GM18508 (cell line): ENCODE measurements around the gene CDK19.
"Not testable (repeated sequence)": the region's sequence is repeated elsewhere in the genome, so short reads cannot be mapped to it uniquely, and the experiment has no call there.

Source experiments
- ATAC-seq: cut with Tn5 transposase; IDR thresholded peaks from one replicate; pipeline ENCODE4 v1.9.1; 2021; ENCODE audit warnings: moderate number of reproducible peaks; ENCODE audit not compliant: insufficient read depth, unreplicated experiment

CDK19 gene

DNA sequence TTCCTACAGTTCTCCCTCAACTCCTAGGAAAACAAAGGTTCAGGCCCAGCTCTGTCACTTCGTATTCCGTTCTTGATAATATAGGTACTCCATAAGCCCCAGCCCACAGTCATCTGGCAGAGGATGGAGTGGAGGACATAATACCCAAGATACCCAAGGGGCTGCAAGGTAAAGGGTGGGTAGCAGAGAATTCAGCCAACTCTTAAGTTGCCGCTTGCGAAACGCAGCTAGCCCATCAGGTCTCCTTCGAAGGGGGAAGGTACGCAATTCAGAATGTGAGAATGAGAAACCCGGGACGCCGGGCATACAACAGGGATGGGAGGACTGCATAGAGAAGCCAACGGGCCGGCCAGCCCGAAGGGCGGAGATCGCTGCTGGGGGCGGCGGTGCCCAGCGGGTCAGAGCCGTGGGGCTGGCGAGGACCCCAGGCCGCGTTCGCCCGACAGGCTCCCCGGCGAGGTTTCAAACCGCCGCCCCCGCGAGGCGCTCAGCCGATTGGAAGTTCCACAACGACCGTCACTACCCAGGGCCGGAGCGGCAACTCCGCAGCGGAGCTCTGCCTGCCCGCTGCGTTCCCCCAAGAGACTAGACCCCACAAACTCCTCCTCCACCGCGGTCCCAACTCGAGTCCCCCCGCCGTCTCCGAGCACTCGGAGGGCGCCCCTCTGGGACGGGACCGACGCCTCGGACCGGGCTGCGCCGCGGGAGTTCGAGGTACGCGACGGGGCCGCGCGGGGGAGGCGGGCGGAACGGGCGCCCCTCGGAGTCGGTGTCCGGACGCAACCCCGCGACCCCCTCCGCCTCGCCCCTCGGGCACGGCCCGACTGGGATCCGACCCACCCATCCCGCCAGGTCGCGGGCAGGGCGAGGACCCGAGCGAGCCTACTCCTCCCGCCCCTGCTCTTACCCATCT lies 911 bp downstream of the CDK19 start:
- no peak for ATAC-seq

DNA sequence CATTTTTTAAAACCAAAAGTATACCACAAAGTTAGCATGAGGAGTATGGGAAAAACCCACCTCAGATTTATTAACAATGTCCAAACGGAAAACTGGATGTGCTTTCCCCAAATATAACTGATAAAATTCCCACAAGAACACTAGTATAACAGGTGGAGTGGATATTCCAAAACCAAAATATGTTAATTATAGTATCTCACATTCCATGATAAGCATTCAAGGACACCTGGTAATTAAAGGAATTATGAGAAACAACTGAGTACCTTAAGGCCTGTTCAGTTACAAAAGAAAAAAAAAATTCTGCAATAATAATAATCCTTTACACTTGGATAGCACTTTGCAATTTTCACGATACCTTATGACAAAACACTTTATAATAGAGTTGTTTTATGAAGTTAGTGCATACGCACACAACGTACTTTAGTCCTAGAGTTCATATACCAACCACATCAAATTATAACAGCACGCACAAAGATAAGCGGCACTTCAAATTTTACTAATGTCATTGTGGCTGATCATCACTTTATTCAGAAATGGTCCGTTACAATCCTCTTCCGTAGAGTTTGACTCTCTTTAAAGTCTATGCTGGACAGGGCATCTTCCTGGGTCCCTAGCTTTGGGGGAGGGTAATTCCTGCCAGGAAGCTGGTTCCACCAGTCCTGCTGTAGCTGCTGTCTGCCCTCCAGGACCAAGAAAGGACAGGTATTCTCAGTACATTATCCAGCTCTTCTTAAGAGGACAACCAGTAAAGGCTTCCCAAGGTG lies 1.7 kb downstream of the CDK19 start:
- no peak for ATAC-seq

DNA sequence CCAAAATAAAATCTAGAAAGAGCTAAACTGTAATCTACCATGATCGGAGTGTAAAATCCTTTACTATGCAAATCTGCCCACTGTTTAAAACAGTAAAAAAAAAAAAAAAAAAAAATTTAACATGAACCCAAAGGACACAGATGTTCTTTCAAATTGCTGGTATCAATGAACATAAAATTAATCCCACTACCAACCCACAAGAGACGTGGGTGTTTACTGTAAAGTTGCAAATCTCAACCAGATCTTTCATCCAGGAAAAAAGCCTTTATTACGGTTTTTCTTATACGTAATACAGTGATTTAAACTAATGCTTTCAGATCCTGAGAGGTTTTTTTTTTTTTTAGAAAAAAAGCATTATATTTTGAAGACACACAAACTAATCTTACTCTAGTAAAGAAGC lies 2.5 kb downstream of the CDK19 start:
- no peak for ATAC-seq

DNA sequence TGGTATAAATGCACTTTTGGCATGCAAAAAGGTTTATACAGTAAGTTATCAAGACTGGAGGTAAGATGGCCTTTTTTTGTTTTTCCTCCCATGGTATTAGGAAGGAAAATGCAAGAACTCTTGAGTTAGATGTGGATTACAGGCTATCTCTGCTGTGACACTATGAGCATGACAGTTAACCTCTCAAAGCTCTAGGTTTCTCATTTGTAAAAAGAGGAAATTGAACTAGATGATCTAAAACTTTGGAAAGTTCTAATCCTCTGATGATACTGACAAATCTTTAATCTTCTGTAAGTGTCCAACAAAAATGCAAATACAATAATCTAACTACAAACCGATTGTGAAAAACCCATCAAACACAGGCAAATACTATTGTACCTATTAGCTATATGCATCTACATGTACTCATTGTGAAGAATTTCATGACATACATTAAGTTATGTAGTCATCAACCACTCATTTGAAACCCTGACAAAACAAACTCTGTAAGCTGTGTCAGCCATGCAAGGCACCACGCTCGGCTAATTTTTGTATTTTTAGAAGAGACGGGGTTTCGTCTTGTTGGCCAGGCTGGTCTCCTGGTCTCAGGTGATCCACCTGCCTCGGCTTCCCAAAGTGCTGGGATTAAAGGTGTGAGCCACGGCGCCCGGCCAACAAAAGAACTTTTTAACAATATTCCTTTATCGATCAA lies 4.2 kb downstream of the CDK19 start:
- no peak for ATAC-seq

GRCh38 chr6:110809792-110810191 lies 5.5 kb downstream of the CDK19 start:
- no peak for ATAC-seq

DNA sequence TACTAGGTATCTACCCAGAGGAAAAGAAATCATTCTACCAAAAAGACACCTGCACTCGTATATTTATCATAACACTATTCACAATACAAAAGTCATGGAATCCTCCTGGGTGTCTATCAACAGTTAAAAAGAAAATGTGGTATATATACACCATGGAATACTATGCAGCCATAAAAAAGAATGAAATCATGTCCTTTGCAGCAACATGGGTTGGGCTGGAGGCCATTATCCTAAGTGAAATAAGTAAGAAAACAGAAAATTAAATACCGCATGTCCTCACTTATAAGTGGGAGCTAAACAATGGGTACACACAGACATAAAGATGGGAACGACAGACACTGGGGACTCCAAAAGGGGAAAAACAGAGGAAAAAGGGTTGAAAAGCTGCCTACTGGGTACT lies 13.1 kb downstream of the CDK19 start:
- not testable (repeated sequence) for ATAC-seq

DNA sequence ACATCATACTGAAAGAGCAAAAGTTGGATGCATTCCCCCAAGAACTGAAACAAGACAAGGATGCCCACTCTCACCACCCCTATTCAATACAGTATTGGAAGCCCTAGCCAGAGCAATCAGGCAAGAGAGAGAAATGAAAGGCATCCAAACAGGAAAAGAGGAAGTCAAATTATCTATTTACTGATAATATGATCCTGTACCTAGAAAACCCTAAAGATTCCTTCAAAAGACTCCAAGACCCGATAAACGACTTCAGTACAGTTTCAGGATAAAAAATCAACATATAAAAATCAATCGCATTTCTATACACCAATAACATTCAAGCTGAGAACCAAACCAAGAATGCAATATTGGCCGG lies 14.5 kb downstream of the CDK19 start:
- no peak for ATAC-seq

DNA sequence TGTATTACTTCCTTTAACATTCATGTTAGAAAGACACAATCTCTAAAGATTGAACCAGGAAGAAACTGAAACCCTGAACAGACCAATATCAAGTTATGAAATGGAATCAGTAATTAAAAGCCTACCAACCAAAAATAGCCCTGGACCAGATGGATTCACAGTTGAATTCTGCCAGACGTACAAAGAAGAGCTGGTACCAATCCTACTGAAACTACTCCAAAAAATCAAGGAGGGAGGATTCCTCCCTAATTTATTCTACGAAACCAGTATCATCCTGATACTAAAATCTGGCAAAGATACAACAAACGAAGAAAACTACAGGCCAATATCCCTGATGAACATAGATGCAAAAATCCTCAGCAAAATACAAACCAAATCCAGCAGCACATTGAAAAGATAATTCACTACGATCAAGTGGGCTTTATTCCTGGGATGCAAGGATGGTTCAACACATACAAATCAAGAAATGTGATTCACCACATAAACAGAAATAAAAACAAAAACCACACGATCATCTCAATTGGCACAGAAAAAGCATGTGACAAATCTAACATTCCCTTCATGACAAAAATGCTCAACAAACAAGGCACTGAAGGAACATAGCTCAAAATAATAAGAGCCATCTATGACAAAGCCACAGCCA lies 15.0 kb downstream of the CDK19 start:
- no peak for ATAC-seq

- no peak for ATAC-seq
Observed at GRCh38 chr6:110799655-110800054, 15.6 kb downstream of the CDK19 start.

DNA sequence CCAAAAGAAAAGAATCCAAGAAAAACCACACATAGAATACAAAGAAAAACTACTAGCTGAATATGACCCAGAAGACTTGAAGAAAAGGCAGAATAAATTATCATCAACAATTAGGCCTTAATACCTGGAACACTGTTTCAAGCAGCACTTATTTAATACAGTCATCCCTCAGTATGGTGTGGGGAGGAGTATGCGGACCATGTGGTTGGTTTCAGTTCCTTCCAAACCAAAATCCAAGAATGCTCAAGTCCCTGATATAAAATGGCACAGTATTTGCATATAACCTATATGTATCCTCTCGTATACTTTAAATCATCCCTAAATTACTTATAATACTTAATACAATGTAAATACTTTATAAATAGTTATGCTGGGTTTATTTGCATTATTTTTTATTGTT lies 16.1 kb downstream of the CDK19 start:
- ATAC-seq, result no peak

DNA sequence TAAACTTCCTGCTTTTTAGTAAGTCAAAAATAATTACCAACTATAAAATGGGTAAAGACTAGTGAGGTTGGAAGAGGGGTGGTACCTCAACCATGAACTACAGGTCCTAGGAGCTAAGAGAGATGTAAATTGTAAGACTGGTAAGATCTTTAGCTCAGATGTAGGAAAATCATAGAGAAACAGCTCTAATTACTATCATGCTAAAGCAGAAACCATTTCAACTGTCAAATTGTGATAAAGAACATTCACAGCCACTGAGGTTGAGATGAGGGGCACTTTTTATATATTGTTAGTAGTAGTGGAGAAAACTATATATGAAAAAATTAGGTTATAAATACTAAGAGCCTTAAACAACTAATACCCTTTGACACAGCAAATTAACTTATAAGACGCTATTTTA lies 20.0 kb downstream of the CDK19 start:
- ATAC-seq, result no peak

DNA sequence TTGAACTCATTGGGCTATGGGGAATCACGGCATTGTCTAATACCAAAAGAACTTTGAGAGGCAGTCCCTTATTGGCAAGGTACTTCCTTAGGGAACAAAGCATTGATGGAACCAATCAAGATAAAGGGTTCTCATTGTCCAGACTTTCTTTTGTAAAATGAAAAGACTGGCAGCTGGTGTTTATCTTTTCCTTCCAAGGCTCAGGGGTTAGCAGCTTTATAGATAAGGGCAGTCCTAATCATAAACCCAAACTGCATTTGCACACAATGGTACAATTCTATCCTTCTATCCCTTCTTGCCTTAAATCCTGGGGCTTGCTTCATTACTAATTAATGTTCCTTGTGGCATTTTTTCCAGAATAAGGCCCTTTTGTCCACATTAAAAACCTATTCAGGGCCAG lies 28.6 kb downstream of the CDK19 start:
- no peak for ATAC-seq

DNA sequence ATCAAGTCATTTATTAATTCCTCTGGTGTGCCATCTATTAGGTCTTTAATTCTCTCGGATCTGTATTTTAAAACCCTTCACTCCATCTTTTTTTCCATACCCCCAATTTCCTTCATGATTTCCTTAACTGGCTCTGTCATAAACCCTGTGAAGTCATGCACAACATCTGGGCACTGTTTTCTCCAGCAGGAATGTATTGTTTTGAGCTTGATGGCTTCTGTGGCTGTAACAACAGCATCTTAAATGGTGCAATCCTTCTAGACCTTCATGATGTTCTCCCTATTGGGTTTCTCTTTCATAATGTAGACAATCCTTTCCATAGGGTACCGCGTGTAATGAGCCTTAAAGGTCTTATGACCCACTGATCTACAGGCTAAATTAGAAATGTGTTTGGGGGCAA lies 29.0 kb downstream of the CDK19 start:
- ATAC-seq, result no peak

DNA sequence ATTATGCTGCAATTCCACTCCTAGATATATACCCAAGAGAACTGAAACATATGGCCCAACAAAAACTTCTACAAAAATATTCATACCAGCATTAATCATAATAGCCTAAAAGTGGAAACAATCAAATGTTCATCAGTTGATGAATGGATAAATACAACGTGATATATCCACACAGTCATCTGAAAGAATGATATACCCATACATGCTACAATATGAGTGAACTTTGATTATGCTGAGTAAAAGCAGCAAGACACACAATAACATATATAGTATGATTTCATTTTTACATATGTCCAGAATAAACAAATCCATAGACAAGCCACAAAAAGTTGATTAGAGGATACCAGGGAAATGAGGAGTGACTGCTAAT lies 30.7 kb downstream of the CDK19 start:
- no peak for ATAC-seq

DNA sequence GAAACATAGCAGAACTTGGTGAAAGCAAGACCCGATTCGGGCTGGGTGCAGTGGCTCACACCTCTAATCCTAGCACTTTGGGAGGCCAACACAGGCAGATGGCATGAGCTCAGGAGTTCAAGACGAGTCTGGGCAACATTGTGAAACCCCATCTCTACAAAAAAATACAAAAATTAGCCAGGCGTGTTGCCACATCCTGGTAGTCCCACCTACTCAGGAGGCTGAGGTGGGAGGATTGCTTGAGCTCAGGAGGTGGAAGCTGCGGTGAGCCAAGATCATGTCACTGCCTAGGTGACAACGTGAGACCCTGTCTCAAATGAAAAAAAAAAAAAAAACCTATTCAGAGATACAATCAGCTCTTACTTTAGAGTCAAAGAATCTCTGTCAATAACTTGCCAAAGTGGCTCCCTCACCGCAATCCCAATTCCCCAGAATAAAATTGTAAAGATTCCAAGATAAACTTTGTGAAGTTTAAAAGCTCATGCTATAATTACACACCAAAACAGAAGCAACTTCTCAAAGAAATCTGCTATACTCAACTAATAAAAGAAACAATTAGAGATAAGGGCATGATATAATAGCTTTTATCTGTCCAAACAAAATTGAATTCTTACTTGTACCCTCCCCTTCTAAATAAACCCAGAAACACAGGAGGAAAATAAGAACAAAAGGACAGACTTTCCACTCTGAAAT lies 33.6 kb downstream of the CDK19 start:
- no peak for ATAC-seq

DNA sequence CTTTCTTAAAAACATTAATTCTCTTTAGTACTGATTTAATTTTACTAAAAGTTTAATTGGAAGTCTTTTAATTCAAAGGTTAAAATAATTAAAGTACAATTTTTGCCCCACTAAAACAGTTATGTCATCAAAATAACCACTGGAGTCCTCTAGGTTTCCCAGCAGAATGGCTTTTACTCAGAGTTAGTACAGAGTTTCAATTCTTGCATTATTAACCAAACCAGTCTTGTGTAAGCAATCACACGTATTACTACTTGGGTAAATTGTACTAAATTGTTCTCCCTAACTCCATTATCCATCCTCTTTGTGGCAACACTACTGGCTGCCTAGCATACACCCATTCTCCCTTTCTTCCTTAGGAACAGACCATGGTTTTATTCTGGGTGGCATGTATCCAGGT lies 36.9 kb downstream of the CDK19 start:
- ATAC-seq, result no peak

- ATAC-seq, result no peak
Observed at GRCh38 chr6:110777636-110778035, 37.6 kb downstream of the CDK19 start.

DNA sequence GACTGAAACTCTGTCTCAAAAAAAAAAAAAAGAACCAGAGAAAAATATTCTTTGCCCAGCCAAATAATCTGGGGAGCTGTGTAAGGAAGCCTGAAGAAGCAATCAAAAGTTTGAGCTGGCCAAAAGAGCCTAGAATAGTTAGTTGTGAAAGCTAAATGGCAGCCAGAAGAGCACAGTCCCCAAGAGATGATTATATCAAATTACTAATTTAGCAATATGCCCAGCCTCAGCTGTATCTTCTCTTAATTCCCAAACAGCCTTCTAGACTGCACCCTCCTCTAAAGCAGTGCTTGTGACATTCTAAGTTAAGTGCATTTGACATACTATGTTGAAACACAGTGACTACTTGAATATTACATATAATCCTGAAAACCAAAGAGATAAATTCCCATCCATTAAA lies 38.9 kb downstream of the CDK19 start:
- ATAC-seq, result no peak

- ATAC-seq, result no peak
Observed at GRCh38 chr6:110769923-110770322, 45.3 kb downstream of the CDK19 start.

- ATAC-seq, result no peak
Observed at GRCh38 chr6:110768057-110768456, 47.2 kb downstream of the CDK19 start.
